IPS-15b (cell line): Measurements from ENCODE around the gene JAG1.

ENCODE experiments used
- H3K27me3 ChIP-seq: one replicate; pipeline ENCODE4 v1.6.1; 2013; ENCODE audit warnings: low read length; ENCODE audit not compliant: control insufficient read depth, insufficient read depth
- H3K36me3 ChIP-seq: one replicate; pipeline ENCODE4 v1.6.1; 2013; ENCODE audit warnings: low read length; ENCODE audit not compliant: control insufficient read depth, insufficient read depth
- H3K4me1 ChIP-seq: one replicate; pipeline ENCODE4 v1.6.1; 2013; ENCODE audit warnings: mild to moderate bottlenecking, low read length; ENCODE audit not compliant: control insufficient read depth, insufficient read depth
- H3K4me3 ChIP-seq: one replicate; pipeline ENCODE4 v1.5.1; 2013; ENCODE audit warnings: low read depth, low read length
- H3K9ac ChIP-seq: one replicate; pipeline ENCODE4 v1.6.1; 2013; ENCODE audit warnings: low read depth, mild to moderate bottlenecking, low read length
- H3K9me3 ChIP-seq: one replicate; pipeline ENCODE4 v1.6.1; 2013; ENCODE audit warnings: mild to moderate bottlenecking, low read length; ENCODE audit not compliant: control insufficient read depth, insufficient read depth

The JAG1 gene

DNA sequence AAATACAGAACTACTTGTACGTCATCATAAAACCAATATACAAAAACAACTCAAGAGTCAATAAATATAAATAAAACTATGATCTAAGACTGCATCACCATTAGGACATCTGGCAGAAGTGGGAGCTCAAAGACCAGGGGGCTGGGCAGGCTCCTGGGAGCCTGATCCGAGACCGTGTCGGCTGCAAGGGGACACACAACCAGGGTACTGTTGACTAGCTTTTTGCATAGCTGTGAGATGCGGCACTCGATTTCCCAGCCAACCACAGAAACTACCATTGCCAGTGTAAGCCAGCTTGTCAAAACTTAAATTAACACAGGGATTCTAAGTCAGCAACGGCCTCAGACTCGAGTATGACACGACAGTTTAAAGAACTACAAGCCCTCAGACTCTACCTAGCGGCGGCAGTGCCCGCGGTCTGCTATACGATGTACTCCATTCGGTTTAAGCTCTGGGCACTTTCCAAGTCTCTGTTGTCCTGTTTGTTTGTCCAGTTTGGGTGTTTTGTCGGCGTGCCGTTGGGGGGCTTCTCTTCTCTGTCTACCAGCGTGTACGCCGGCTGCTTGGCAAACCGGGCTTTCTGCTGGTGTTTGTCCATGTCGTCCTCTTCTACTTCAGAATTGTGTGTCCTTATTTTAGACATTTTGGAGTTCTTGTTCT lies 34.6 kb downstream of the JAG1 start:
- Histone ChIP-seq H3K4me1 (peaks cover 25% of the 10 kb centered on the region), H3K27me3 (no peaks in the 10 kb centered on the region), H3K9ac (no peak overlapping the region), H3K9me3 (no peaks in the 10 kb centered on the region), H3K4me3 (no peak overlapping the region), H3K36me3 (peaks cover 44% of the 10 kb centered on the region)

DNA sequence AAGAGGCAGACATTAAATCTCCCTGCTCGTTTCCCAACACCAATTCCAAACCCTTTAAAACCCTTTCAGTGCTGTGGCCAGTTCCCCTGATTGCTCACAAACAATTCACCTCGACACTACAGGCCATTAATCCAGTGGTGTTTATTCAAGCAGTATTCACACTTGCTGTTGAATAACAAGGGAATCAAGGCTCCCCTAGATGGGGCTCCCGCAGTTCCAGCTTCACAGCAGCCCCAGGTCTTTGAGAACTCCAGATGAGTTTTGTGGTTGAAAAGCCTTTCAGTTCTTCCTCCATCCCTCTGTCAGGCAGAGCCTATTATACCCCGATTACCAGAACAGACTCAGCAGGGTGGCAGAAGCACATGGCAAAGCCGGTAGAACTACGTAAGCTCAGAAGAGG lies 36.2 kb downstream of the JAG1 start:
- Histone ChIP-seq H3K4me3 (no peak overlapping the region), H3K4me1 (peaks cover 27% of the 10 kb centered on the region)

DNA sequence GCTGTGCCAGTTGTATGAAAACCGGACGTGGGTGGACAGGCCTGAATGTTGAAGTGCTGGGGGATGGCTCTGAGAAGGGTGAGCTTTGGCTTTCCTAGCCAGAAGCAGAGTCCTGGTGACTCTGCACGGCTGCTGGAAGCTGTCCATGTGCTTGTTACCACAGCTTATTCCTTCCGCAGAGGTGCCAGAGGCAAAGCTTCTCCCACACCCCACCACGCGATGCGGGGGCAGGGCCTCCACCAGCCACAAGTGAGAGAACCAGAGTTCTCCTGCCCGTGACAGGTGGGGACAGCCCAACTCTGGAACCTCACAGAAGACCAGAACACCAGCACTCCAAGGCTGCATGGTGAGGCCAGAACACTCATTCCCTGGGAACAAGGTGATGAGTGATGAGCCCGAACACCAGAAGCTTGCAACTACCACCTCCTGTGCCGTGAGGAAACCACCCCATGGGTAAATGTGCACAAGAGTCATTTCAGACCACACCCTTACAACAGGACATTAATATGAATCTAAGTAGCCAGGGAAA lies 36.7 kb downstream of the JAG1 start:
- Histone ChIP-seq H3K4me1 (peaks cover 31% of the 10 kb centered on the region), H3K36me3 (peaks cover 27% of the 10 kb centered on the region)

More for the DNA sequence above, 36.2 kb downstream of the JAG1 start:
- Histone ChIP-seq H3K36me3 (peaks cover 32% of the 10 kb centered on the region), H3K27me3 (no peaks in the 10 kb centered on the region), H3K9me3 (no peaks in the 10 kb centered on the region), H3K9ac (no peak overlapping the region)

DNA sequence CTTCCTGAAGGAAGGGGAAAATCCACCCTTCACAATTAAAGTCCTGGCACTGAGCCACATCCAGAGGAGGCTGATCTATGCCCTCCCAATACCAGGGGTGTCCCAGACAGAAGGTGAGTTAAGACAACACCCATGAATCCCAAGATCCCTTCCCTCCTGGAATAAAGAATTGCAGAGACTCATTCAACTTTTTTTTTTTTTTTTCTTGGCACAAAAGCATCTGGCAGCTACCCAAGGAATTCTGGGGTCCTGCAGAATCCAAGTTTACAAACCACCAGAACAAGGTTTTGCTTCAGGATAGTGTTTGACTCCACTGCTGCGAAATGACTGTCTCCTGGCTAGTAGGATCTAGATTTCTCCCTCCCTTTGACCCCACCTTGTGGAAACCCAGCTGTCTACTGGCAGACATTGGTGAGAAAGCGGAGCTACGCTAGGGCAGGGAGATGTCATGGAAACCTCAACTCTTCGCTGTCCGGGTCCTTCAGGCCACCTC lies 37.4 kb downstream of the JAG1 start:
- H3K4me3 ChIP-seq = no peak overlapping the region
- H3K9me3 ChIP-seq = no peaks in the 10 kb centered on the region
- H3K9ac ChIP-seq = no peak overlapping the region
- peaks cover 20% of the 10 kb centered on the region for H3K36me3 ChIP-seq
- peaks cover 38% of the 10 kb centered on the region for H3K4me1 ChIP-seq
- H3K27me3 ChIP-seq = no peaks in the 10 kb centered on the region

More for the DNA sequence above, 36.7 kb downstream of the JAG1 start:
- Histone ChIP-seq H3K9me3 (no peaks in the 10 kb centered on the region), H3K9ac (no peak overlapping the region), H3K27me3 (no peaks in the 10 kb centered on the region), H3K4me3 (peak overlapping the region; percentile 8)

DNA sequence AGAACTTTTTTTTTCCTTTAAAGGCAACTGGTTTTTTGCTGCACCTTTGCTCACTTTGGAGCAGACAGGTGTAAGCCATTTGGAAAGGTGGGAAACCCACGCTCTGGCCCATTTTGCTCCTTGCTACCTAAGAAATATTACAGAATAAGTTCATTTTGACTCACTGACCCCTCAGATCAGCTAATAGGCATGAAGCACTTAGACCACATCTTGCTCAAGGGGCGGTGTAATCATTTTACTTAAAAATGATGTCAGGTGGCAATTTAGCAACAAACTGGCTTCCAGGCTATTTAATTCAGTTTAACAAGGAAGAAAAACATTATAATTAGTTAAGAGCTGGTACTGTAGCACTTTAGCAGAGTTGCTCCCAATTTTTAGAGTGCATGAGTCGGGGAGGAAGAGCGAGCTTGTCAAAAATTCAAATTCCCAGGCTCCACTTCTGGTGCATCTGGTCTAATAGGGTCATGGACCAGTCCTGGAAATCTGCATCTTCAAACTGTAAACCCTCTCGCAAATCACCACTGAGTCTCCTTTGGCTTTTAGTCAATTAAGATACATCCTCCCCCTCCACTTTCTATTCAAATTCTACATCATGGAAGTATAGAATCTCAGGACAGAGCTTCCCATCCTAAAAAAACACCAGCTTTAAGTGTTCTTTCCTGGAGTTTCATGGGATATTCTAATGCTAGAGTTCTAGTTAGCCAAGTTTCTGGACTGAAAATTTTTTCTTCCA lies 38.2 kb downstream of the JAG1 start:
- Histone ChIP-seq H3K9ac (no peak overlapping the region), H3K4me3 (no peak overlapping the region), H3K9me3 (no peaks in the 10 kb centered on the region), H3K36me3 (peaks cover 14% of the 10 kb centered on the region), H3K4me1 (peaks cover 38% of the 10 kb centered on the region), H3K27me3 (no peaks in the 10 kb centered on the region)

DNA sequence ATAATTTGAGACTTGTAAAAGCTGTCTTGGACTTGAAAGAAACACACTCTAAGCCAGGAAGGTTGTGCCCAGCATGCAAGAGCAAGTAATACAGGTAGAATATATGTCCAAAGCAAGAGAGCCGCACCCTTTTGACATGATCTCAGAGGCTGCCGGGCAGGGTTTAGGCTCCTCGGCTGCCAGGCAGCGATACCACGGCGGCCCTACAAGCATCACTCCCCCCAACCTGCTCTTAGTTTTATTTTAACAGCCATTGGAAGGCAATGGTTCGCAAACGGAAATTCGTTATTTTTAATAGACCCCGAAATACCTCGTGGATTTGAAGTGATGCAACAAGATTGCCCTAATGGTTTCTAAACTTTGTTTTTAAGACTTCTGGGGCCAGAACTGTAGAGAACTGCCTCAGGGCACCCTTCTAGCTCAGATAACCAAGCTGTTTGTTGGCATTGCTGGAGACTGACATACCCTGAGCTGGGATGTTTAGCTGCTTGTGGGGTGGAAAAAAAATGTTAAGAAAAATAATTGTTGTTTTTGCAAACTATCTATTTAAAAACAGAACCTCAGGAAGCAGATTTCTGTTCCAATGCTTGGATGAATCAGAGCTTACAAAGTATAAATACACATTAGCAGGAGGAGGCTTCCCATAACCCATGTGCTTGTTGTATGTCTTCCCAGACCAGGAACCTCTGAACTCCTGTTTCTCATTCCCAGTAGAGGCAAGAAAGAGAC lies 39.0 kb downstream of the JAG1 start:
- H3K9ac ChIP-seq = no peak overlapping the region
- H3K27me3 ChIP-seq = no peaks in the 10 kb centered on the region
- H3K36me3 ChIP-seq = peaks cover 9% of the 10 kb centered on the region
- H3K4me1 ChIP-seq = peaks cover 42% of the 10 kb centered on the region
- no peaks in the 10 kb centered on the region for H3K9me3 ChIP-seq
- no peak overlapping the region for H3K4me3 ChIP-seq

DNA sequence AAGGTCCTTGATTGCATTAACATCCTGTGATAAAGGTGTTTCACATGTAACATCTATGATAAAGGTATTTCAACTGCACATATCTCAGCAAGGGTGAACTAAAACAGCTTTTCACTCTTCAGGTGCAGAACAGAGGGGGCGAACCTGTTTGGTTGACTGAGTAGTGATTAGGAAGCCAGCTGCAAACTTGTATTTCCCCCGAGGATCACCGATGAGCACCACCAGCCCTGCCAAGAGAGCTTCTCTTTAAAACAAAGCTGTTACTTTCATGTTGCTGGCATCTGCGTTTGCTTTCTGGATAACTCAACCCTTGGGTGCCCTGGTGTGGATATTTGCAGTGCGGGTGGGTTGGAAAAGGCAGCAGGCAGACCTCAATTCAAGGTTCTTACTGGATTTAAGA lies 39.6 kb downstream of the JAG1 start:
- H3K9ac ChIP-seq = no peak overlapping the region
- peaks cover 44% of the 10 kb centered on the region for H3K4me1 ChIP-seq
- no peak overlapping the region for H3K4me3 ChIP-seq
- H3K9me3 ChIP-seq = no peaks in the 10 kb centered on the region
- no peaks in the 10 kb centered on the region for H3K27me3 ChIP-seq
- peaks cover 3% of the 10 kb centered on the region for H3K36me3 ChIP-seq

DNA sequence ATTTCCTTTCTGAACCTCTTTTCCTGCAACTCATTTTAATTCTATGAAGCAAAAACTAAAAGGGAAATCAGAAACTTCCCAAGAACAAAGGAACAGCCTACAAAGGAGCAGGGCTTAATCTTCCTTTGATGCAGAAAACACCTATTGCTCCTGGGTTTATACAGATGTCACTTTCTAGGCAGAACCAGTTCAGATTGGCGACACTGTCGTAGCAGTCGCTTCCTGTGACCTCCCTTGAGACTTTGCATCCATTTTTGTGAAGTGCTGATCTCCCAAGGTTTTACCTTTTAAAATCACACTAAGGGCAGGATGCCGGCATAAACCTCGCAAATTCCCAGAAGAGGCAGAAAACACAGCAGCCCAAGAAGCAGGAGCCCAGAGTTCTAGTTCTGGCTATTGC lies 40.1 kb downstream of the JAG1 start:
- Histone ChIP-seq H3K9ac (no peak overlapping the region), H3K27me3 (no peaks in the 10 kb centered on the region), H3K4me1 (peaks cover 44% of the 10 kb centered on the region), H3K4me3 (no peak overlapping the region), H3K36me3 (no peaks in the 10 kb centered on the region), H3K9me3 (no peaks in the 10 kb centered on the region)

DNA sequence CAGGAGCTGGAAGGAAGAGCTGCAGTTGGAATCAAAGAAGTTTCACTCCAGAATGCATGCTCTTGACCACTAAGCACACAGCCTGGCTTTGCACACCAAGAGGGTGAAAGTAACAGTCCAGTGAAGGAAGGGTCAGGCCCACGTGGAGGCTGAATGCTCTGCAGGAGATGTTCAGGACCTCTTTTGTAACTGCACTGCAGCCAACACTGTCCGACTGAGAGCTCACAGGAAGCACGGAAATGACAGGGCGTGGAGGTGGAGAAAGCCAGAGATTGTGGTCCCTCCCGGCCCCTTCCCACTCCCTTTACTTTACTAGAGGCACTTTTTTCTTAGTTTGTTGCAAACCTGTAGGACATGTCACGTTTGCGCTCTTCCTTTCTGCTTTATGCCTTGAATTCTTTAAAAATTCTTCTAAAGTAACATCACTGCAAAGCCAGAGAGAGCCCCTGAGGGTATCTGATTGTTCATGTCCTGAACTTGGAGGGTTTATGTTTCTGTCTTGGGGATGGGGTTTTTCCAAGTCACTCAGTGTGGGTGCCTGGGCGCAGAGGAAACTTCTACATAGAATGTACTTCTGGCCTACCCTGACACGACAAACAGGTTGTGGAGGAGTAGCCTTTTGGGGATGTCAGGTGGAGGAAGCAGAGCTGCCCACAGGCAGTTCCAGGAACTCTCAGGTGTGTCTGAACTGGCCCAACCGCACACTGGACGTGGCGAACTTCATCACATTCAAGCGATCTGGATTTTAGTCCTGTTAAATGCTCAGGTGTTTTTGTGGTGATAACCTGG lies 40.9 kb downstream of the JAG1 start:
- Histone ChIP-seq H3K4me3 (no peak overlapping the region), H3K27me3 (no peaks in the 10 kb centered on the region), H3K36me3 (no peaks in the 10 kb centered on the region), H3K4me1 (peaks cover 39% of the 10 kb centered on the region), H3K9me3 (no peaks in the 10 kb centered on the region), H3K9ac (no peak overlapping the region)

DNA sequence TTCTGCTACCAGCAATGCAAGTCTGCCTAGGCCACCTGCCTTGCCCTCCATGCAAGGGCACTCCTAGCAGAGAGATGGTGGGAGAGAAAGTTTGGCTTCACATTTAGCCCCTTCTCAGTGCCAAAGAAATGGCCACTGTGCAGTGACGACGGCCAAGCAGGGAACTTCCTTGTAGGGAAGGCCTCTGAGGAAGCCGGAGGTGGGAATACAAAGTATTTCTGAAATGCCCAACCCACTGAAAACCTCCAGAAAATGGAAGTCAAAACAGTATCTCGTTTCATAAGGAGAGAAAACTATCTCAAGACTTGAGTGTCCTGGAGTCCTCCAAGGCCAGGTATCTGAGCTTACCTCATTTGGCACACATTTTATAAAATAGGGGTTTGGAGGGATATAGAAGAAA lies 42.7 kb downstream of the JAG1 start:
- Histone ChIP-seq H3K27me3 (no peaks in the 10 kb centered on the region), H3K4me3 (no peak overlapping the region), H3K4me1 (peaks cover 24% of the 10 kb centered on the region), H3K9me3 (no peaks in the 10 kb centered on the region), H3K36me3 (no peaks in the 10 kb centered on the region), H3K9ac (no peak overlapping the region)
